Right atrium auricular region (tissue), 2 donors: Measurements from ENCODE around the gene SLMAP. TPM values are rescaled to one million over a fixed set of nuclear protein-coding genes. Genes with fewer than 3 reads are reported as not detected.

ENCODE experiments used
- DNase-seq: peaks from one replicate; pipeline ENCODE4 v3.0.0-alpha.2; 2019; ENCODE audit warnings: low spot score
- H3K27ac ChIP-seq, 2 donors: fragments of 200-600 bp; sonication (generic); 1 replicate in 1 of 2; 2 replicates in 1 of 2; pipeline ENCODE4 v1.5.1; 2016 to 2019
- H3K27me3 ChIP-seq, 2 donors: fragments of 200-600 bp; sonication (generic); one replicate each; pipeline versions ENCODE4 v1.5.1 to v1.6.0; 2017 to 2019
- H3K36me3 ChIP-seq: fragments of 200-600 bp; sonication (generic); one replicate; pipeline ENCODE4 v1.5.1; 2016
- H3K4me1 ChIP-seq, 2 donors: fragments of 200-600 bp; sonication (generic); one replicate each; pipeline versions ENCODE4 v1.5.1 to v1.6.0; 2017 to 2019
- H3K4me3 ChIP-seq, 2 donors: fragments of 200-600 bp; sonication (generic); 1 replicate in 1 of 2; 2 replicates in 1 of 2; pipeline ENCODE4 v1.5.1; 2017 to 2019; ENCODE audit warnings: mild to moderate bottlenecking in 1 of 2, moderate library complexity in 1 of 2
- H3K9me3 ChIP-seq, 2 donors: fragments of 200-600 bp; sonication (generic); one replicate each; pipeline ENCODE4 v1.5.1; 2019
- total RNA-seq, 2 donors: library from RNA; depleted of rRNA; stranded (reverse); fragments of >200 nt; gene quantifications; one replicate each; pipeline ENCODE4 v1.1.0, GENCODE V29; 2016
- TF ChIP-seq, protein P1 (sequence below), 2 donors: fragments of 200-600 bp; sonication (generic); IDR thresholded peaks; one replicate each; pipeline ENCODE4 v1.5.1; 2019; ENCODE audit warnings: antibody characterized with exemption in 2 of 2

The SLMAP gene
- total RNA-seq, 2 donors from 2014 or later, result 220 to 256 TPM

DNA sequence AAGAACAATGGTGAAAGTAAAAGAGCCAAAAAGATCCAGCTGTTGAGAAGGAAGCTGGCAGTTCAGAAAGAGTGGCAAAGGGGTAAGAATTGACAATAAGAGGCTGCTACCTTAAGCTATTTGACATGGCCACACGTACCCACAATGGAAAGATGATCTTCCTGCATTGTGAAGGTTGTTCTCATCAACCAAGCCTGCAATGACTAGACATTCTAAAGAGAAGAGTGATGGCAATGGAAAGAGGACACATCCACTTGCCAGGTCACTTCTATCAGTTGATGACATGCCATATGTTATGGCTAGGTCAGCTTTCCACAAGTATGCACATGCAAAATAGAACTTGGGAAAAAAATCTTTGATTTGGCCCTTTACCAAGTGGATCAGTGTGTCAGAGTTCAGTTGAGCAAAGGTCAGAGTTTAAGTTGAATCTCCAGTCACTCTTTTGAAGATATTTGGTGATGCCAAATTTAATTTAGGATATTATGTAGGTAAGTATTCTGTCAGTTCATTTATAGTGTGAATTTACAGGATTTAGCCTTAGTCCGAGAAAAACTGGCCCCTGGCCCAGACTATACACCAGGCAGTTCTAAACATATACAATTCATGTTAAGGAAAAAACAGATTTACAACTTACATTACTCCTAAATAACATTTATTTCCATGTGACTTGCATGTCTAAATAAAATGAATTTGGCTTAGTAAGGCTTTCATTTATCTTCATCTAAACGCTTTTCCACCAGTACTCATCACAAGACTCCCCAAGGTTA is 147.2 kb downstream of the SLMAP start:
- DNase-seq, result no peak
- H3K27ac ChIP-seq, result no peak overlapping the region
- peaks cover 80% of the 10 kb centered on the region for H3K36me3 ChIP-seq
- no peak overlapping the region for H3K4me3 ChIP-seq
- no peaks in the 10 kb centered on the region for H3K4me1 ChIP-seq
- H3K9me3 ChIP-seq, result no peaks in the 10 kb centered on the region
- H3K27me3 ChIP-seq, result no peaks in the 10 kb centered on the region
- TF ChIP-seq, protein P1, sequence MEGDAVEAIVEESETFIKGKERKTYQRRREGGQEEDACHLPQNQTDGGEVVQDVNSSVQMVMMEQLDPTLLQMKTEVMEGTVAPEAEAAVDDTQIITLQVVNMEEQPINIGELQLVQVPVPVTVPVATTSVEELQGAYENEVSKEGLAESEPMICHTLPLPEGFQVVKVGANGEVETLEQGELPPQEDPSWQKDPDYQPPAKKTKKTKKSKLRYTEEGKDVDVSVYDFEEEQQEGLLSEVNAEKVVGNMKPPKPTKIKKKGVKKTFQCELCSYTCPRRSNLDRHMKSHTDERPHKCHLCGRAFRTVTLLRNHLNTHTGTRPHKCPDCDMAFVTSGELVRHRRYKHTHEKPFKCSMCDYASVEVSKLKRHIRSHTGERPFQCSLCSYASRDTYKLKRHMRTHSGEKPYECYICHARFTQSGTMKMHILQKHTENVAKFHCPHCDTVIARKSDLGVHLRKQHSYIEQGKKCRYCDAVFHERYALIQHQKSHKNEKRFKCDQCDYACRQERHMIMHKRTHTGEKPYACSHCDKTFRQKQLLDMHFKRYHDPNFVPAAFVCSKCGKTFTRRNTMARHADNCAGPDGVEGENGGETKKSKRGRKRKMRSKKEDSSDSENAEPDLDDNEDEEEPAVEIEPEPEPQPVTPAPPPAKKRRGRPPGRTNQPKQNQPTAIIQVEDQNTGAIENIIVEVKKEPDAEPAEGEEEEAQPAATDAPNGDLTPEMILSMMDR (IDR thresholded peaks at IDR 0.05), result no peak

DNA sequence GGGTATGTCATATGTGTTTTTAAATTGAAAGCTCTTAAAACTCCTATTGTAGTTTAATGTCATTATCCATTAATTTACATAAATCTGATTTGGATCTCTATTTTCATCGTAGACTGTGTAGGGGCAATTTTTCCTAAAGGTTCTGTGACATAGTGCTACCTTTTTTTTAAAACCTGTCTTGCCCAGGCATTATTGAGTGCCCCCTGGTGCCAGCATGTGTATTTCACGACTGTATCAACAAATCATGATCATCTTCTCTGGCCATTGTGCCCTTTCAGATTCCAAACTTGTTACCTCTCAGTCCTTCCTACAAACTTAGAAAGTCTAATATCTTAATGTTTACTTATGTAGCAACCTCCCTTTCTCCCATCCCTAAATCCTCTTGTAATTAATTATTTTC is 154.9 kb downstream of the SLMAP start:
- Histone ChIP-seq H3K36me3 (peaks cover 77% of the 10 kb centered on the region), H3K4me1 (no peaks in the 10 kb centered on the region), H3K27ac (no peak overlapping the region), H3K9me3 (no peaks in the 10 kb centered on the region), H3K27me3 (no peaks in the 10 kb centered on the region), H3K4me3 (no peak overlapping the region)
- no peak for DNase-seq
- TF ChIP-seq, protein P1 (IDR thresholded peaks at IDR 0.05), result peak in 1 of 2 donors; percentile 35

DNA sequence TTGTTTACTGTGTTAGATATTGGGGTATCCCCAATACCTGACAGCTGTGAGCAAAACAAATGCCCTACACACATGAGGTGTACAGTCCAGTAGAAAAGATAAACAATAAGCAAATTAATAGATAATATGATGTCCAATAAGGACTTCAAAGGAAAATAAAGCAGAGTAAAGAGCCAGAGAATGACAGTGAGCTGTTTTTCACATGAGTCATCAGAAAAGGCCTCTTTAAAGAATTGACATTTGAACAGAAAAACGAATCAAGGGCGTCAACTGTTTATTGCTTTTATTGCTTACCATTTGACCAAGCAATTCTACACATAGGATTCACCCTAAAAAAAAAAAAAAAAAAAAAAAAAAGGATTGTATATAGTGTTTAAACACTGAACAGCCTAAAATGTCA is 155.5 kb downstream of the SLMAP start:
- no peaks in the 10 kb centered on the region for H3K4me1 ChIP-seq
- no peak overlapping the region for H3K27ac ChIP-seq
- no peak overlapping the region for H3K4me3 ChIP-seq
- DNase-seq, result no peak
- TF ChIP-seq, protein P1 (IDR thresholded peaks at IDR 0.05), result no peak
- no peaks in the 10 kb centered on the region for H3K27me3 ChIP-seq
- no peaks in the 10 kb centered on the region for H3K9me3 ChIP-seq
- peaks cover 83% of the 10 kb centered on the region for H3K36me3 ChIP-seq

DNA sequence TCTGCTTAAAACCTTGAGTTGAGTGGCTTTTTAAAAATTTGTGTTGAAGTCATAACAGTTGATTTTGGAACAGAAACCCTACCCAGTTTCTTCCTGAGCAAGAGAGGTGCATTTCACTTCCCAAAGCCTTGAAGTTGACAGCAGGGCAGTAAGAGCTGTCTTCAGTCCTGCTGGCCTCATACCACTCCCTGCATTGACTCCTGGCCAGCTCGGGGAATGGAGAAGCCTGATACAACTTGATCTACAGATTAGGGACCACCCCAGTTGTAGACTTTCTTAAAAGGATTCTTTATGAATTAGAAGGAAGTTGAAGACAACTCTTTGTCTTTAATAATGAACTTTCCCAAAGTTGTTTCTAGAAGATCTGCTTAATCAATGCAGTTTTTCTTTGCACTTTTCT is 161.5 kb downstream of the SLMAP start:
- H3K4me1 ChIP-seq, result peaks cover 0 to 2% of the 10 kb centered on the region in 2 donors
- H3K27ac ChIP-seq, result no peak overlapping the region
- peaks cover 93% of the 10 kb centered on the region for H3K36me3 ChIP-seq
- no peak overlapping the region for H3K4me3 ChIP-seq
- H3K27me3 ChIP-seq, result no peaks in the 10 kb centered on the region
- DNase-seq, result no peak
- no peaks in the 10 kb centered on the region for H3K9me3 ChIP-seq
- TF ChIP-seq, protein P1 (IDR thresholded peaks at IDR 0.05), result no peak

DNA sequence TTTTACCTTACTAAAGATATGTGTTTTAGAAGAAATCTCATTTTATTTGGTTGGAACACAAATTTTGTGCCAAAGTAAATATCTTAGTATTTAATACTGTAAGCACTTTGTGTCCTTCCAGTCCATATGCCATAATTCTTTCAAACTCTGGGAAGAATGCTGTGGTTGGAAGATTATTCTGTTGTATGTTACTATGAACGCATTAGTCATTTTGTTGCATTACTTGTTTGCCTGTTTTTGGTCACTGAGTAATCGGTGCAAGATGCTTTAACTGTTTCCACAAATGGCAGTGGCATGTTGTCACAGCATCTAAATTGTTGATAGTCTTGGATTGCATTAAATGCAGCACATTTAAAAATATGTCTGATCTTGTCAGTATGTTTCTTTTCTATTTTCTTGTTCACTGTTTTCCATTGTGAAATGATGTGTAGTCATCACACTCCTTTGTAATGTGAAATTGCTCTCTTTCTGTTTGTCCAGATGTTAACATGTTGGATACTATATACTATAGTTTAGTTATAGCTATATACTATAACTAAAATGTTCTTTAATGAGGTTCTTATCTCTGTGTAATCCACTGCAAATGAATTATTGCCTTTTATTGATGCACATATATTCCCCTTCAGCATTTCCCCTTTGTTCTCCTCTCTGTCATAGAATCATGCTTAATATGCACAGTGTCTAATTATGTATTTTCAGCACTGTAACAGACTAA is 162.2 kb downstream of the SLMAP start:
- DNase-seq, result no peak
- Histone ChIP-seq H3K27ac (no peak overlapping the region), H3K36me3 (peaks cover 93% of the 10 kb centered on the region), H3K27me3 (no peaks in the 10 kb centered on the region), H3K4me1 (peaks cover 0 to 8% of the 10 kb centered on the region in 2 donors), H3K9me3 (no peaks in the 10 kb centered on the region), H3K4me3 (no peak overlapping the region)
- TF ChIP-seq, protein P1 (IDR thresholded peaks at IDR 0.05), result no peak
